Glutamatergic neuron (in vitro differentiated cells): ENCODE results near the gene WNT3A. TPM values are rescaled to one million over a fixed set of nuclear protein-coding genes. Genes with fewer than 3 reads are reported as not detected.

Source experiments
- DNase-seq: peaks from one replicate; pipeline ENCODE4 v3.0.0; 2022
- H3K27ac Mint-ChIP-seq: one replicate; pipeline ENCODE4 v1.8.0; 2020; ENCODE audit warnings: mild to moderate bottlenecking, mixed read lengths, inconsistent platforms; ENCODE audit not compliant: unreplicated experiment
- H3K27me3 Mint-ChIP-seq: one replicate; pipeline ENCODE4 v1.8.0; 2020; ENCODE audit warnings: mild to moderate bottlenecking, moderate library complexity, mixed read lengths, inconsistent platforms; ENCODE audit not compliant: unreplicated experiment
- H3K36me3 Mint-ChIP-seq: one replicate; pipeline ENCODE4 v1.8.0; 2020; ENCODE audit warnings: mild to moderate bottlenecking, mixed read lengths, inconsistent platforms; ENCODE audit not compliant: unreplicated experiment
- H3K4me1 Mint-ChIP-seq: one replicate; pipeline ENCODE4 v1.8.0; 2020; ENCODE audit warnings: mild to moderate bottlenecking, low read depth, mixed read lengths, inconsistent platforms; ENCODE audit not compliant: unreplicated experiment
- H3K4me3 Mint-ChIP-seq: one replicate; pipeline ENCODE4 v1.8.0; 2020; ENCODE audit warnings: mild to moderate bottlenecking, mixed read lengths, inconsistent platforms; ENCODE audit not compliant: unreplicated experiment
- H3K9me3 Mint-ChIP-seq: one replicate; pipeline ENCODE4 v1.8.0; 2020; ENCODE audit warnings: mild to moderate bottlenecking, moderate library complexity, mixed read lengths, inconsistent platforms; ENCODE audit not compliant: unreplicated experiment
- CTCF ChIP-seq: fragments of 200-600 bp; sonication (generic); IDR thresholded peaks from one replicate; pipeline ENCODE4 v1.5.0; 2021; ENCODE audit not compliant: partially characterized antibody, unreplicated experiment
- total RNA-seq: library from RNA; stranded (reverse); fragmentation: NEBNext Ultra II Directional; extraction: Animal tissue kit (Norgen Biotek cat#: 25700); gene quantifications from one replicate; pipeline ENCODE4 v1.2.1, GENCODE V29; 2021; ENCODE audit not compliant: unreplicated experiment

WNT3A gene
- total RNA-seq, 1 donor from 2014 or later, result not detected

GRCh38 chr1:228000416-228000815, 6.4 kb upstream of the WNT3A start:
- H3K27me3 Mint-ChIP-seq, result peaks cover 18% of the 10 kb centered on the region
- no peaks in the 10 kb centered on the region for H3K4me1 Mint-ChIP-seq
- H3K36me3 Mint-ChIP-seq, result peaks cover 9% of the 10 kb centered on the region
- H3K27ac Mint-ChIP-seq, result no peak overlapping the region
- TF ChIP-seq CTCF, result no peak
- H3K4me3 Mint-ChIP-seq, result no peak overlapping the region
- peaks cover 2% of the 10 kb centered on the region for H3K9me3 Mint-ChIP-seq
- no peak for DNase-seq

- DNase-seq, result no peak
- peaks cover 2% of the 10 kb centered on the region for H3K9me3 Mint-ChIP-seq
- no peaks in the 10 kb centered on the region for H3K4me1 Mint-ChIP-seq
- no peak for TF ChIP-seq CTCF
- peaks cover 20% of the 10 kb centered on the region for H3K27me3 Mint-ChIP-seq
- H3K4me3 Mint-ChIP-seq, result no peak overlapping the region
- H3K27ac Mint-ChIP-seq, result no peak overlapping the region
- H3K36me3 Mint-ChIP-seq, result peaks cover 9% of the 10 kb centered on the region
Observed at GRCh38 chr1:228000836-228001563, 5.8 kb upstream of the WNT3A start.

- H3K36me3 Mint-ChIP-seq, result peaks cover 5% of the 10 kb centered on the region
- no peak for TF ChIP-seq CTCF
- peaks cover 2% of the 10 kb centered on the region for H3K9me3 Mint-ChIP-seq
- H3K4me3 Mint-ChIP-seq, result no peak overlapping the region
- H3K4me1 Mint-ChIP-seq, result no peaks in the 10 kb centered on the region
- peaks cover 20% of the 10 kb centered on the region for H3K27me3 Mint-ChIP-seq
- DNase-seq, result no peak
- H3K27ac Mint-ChIP-seq, result no peak overlapping the region
Observed at GRCh38 chr1:228001738-228002535, 4.9 kb upstream of the WNT3A start.

- Mint-ChIP-seq H3K36me3 (peaks cover 5% of the 10 kb centered on the region), H3K27me3 (peaks cover 23% of the 10 kb centered on the region), H3K4me1 (no peaks in the 10 kb centered on the region), H3K9me3 (peaks cover 2% of the 10 kb centered on the region), H3K4me3 (no peak overlapping the region), H3K27ac (no peak overlapping the region)
- no peak for DNase-seq
- no peak for TF ChIP-seq CTCF
Observed at GRCh38 chr1:228002792-228003191, 4.0 kb upstream of the WNT3A start.
